PC-9 (cell line): ENCODE data around the gene TMEM134. TPM values are rescaled to one million over a fixed set of nuclear protein-coding genes. Genes with fewer than 3 reads are reported as not detected.

Experiments
- BruUV-seq: library from RNA; stranded (reverse); fragments of 400-500 nt; replicated peaks from 2 replicates; lab custom pipeline; 2021; lab: Mats Ljungman, UMichigan
- CTCF ChIA-PET: fragments of 300-600 bp; sonication (Branson Sonifier 250); formaldehyde crosslinking; loops from one replicate; lab custom pipeline; 2022; ENCODE audit warnings: antibody characterized with exemption; lab: Charles Lee
- POLR2A ChIA-PET: fragments of 300-600 bp; sonication (Branson Sonifier 250); formaldehyde crosslinking; loops from one replicate; lab custom pipeline; 2022; ENCODE audit warnings: antibody characterized with exemption; ENCODE audit not compliant: unreplicated experiment; lab: Charles Lee
- DNase-seq, 2 experiments: peaks; one replicate each; pipeline versions ENCODE4 v3.0.0 to v3.0.0-alpha.2; 2015 to 2022; ENCODE audit warnings: mixed read lengths in 1 of 2
- H2AFZ ChIP-seq: fragments of 200-600 bp; sonication (generic); 2 replicates; pipeline ENCODE4 v1.8.1; 2017; ENCODE audit warnings: antibody characterized with exemption
- H3F3A ChIP-seq: fragments of 200-600 bp; sonication (generic); 2 replicates; pipeline ENCODE4 v1.8.1; 2017; ENCODE audit warnings: antibody characterized with exemption, mild to moderate bottlenecking, low read depth; ENCODE audit not compliant: insufficient read depth
- H3K27ac ChIP-seq: fragments of 200-600 bp; sonication (generic); 2 replicates; pipeline ENCODE4 v1.6.1; 2016; ENCODE audit warnings: mixed run types
- H3K27me3 ChIP-seq: fragments of 200-600 bp; sonication (generic); 2 replicates; pipeline ENCODE4 v1.6.1; 2016; ENCODE audit warnings: low read depth, mixed run types; ENCODE audit not compliant: insufficient read depth
- H3K36me3 ChIP-seq: fragments of 200-600 bp; sonication (generic); 2 replicates; pipeline ENCODE4 v1.6.1; 2016; ENCODE audit warnings: low read depth, mixed run types
- H3K4me1 ChIP-seq: fragments of 200-600 bp; sonication (generic); replicated peaks from 2 replicates; pipeline ENCODE4 v1.6.1; 2016; ENCODE audit warnings: mixed run types; ENCODE audit not compliant: insufficient read depth
- H3K4me2 ChIP-seq: fragments of 200-600 bp; sonication (generic); 2 replicates; pipeline ENCODE4 v1.6.1; 2017; ENCODE audit warnings: mixed run types
- H3K4me3 ChIP-seq: fragments of 200-600 bp; sonication (generic); 2 replicates; pipeline ENCODE4 v1.6.1; 2016; ENCODE audit warnings: mixed run types
- H3K79me2 ChIP-seq: fragments of 200-600 bp; sonication (generic); 2 replicates; pipeline ENCODE4 v1.6.1; 2017; ENCODE audit warnings: low read depth, mixed run types
- H3K9me2 ChIP-seq: fragments of 200-600 bp; sonication (generic); 2 replicates; pipeline ENCODE4 v1.8.1; 2017; ENCODE audit warnings: mild to moderate bottlenecking; ENCODE audit not compliant: insufficient read depth
- H3K9me3 ChIP-seq: fragments of 200-600 bp; sonication (generic); 2 replicates; pipeline ENCODE4 v1.8.1; 2016; ENCODE audit warnings: low read depth; ENCODE audit not compliant: insufficient read depth
- H4K20me1 ChIP-seq: fragments of 200-600 bp; sonication (generic); 2 replicates; pipeline ENCODE4 v1.8.1; 2017; ENCODE audit not compliant: insufficient read depth
- EZH2 ChIP-seq: fragments of 200-600 bp; sonication (generic); IDR thresholded peaks from 2 replicates; pipeline ENCODE4 v1.8.0; 2017; ENCODE audit warnings: antibody characterized with exemption, low read depth
- intact Hi-C: fragments of 100-400 bp; cut with micrococcal nuclease; formaldehyde crosslinking; loops from one replicate; pipeline ENCODE4 v1.10.0; 2022; ENCODE audit not compliant: unreplicated experiment
- total RNA-seq: library from RNA; stranded (reverse); gene quantifications from 2 replicates; pipeline ENCODE4 v1.2.3, GENCODE V29; 2021
- TF ChIP-seq, protein P1 (sequence below): fragments of 200-600 bp; sonication (generic); conservative IDR thresholded peaks from 2 replicates; pipeline ENCODE4 v1.6.1; 2017; ENCODE audit warnings: mixed run types, antibody characterized with exemption, mild to moderate bottlenecking, moderate library complexity

Gene TMEM134
- total RNA-seq, 1 experiment from 2014 or later: 85.7 TPM

- Histone ChIP-seq H3K27me3 (no peaks in the 10 kb centered on the region), H3K4me1 (peaks cover 18% of the 10 kb centered on the region), H3K9me3 (no peaks in the 10 kb centered on the region), H3K79me2 (peaks cover 19% of the 10 kb centered on the region), H3F3A (peaks cover 29% of the 10 kb centered on the region), H4K20me1 (no peaks in the 10 kb centered on the region), H3K4me3 (no peak overlapping the region), H3K36me3 (peaks cover 7% of the 10 kb centered on the region; the same call in 1 of the 2 replicates), H2AFZ (no peak overlapping the region), H3K27ac (no peak overlapping the region), H3K4me2 (no peak overlapping the region), H3K9me2 (no peaks in the 10 kb centered on the region)
- CTCF ChIA-PET: interaction anchor here (0.5 kb wide), 1 partner anchor 238 kb away, joined by 9 read pairs; no protein-coding TSS in a partner anchor
- POLR2A ChIA-PET: no interaction called here
- intact Hi-C loops: no loop called here
- no TSS peak for BruUV-seq
- no peak for DNase-seq
- TF ChIP-seq, protein P1, sequence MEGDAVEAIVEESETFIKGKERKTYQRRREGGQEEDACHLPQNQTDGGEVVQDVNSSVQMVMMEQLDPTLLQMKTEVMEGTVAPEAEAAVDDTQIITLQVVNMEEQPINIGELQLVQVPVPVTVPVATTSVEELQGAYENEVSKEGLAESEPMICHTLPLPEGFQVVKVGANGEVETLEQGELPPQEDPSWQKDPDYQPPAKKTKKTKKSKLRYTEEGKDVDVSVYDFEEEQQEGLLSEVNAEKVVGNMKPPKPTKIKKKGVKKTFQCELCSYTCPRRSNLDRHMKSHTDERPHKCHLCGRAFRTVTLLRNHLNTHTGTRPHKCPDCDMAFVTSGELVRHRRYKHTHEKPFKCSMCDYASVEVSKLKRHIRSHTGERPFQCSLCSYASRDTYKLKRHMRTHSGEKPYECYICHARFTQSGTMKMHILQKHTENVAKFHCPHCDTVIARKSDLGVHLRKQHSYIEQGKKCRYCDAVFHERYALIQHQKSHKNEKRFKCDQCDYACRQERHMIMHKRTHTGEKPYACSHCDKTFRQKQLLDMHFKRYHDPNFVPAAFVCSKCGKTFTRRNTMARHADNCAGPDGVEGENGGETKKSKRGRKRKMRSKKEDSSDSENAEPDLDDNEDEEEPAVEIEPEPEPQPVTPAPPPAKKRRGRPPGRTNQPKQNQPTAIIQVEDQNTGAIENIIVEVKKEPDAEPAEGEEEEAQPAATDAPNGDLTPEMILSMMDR: no peak
- TF ChIP-seq EZH2: no peak
Observed at GRCh38 chr11:67500831-67501715, 32.0 kb upstream of the TMEM134 start.

GRCh38 chr11:67500484-67500821 lies 31.4 kb upstream of the TMEM134 start:
- ChIA-PET CTCF (no interaction called here), POLR2A (no interaction called here)
- DNase-seq: no peak
- H3K4me3 ChIP-seq: no peak overlapping the region
- no peaks in the 10 kb centered on the region for H3K9me3 ChIP-seq
- H4K20me1 ChIP-seq: no peaks in the 10 kb centered on the region
- peaks cover 24% of the 10 kb centered on the region for H3F3A ChIP-seq
- no peaks in the 10 kb centered on the region for H3K9me2 ChIP-seq
- no peak overlapping the region for H3K4me2 ChIP-seq
- H3K79me2 ChIP-seq: peaks cover 19% of the 10 kb centered on the region
- no TSS peak for BruUV-seq
- H3K36me3 ChIP-seq: peaks cover 7% of the 10 kb centered on the region; the same call in 1 of the 2 replicates
- no peaks in the 10 kb centered on the region for H3K27me3 ChIP-seq
- H2AFZ ChIP-seq: no peak overlapping the region
- H3K4me1 ChIP-seq: peaks cover 14% of the 10 kb centered on the region
- TF ChIP-seq EZH2: no peak
- TF ChIP-seq, protein P1: no peak
- intact Hi-C loops: no loop called here
- no peak overlapping the region for H3K27ac ChIP-seq

GRCh38 chr11:67499808-67500483 lies 30.9 kb upstream of the TMEM134 start:
- Histone ChIP-seq H3K27ac (no peak overlapping the region), H3K9me3 (no peaks in the 10 kb centered on the region), H3K27me3 (no peaks in the 10 kb centered on the region), H3K4me3 (no peak overlapping the region), H3K79me2 (peaks cover 19% of the 10 kb centered on the region), H3F3A (peaks cover 20% of the 10 kb centered on the region), H3K9me2 (no peaks in the 10 kb centered on the region), H2AFZ (no peak overlapping the region), H3K4me2 (no peak overlapping the region), H4K20me1 (no peaks in the 10 kb centered on the region), H3K4me1 (peaks cover 12% of the 10 kb centered on the region), H3K36me3 (peaks cover 7% of the 10 kb centered on the region; the same call in 1 of the 2 replicates)
- CTCF ChIA-PET: no interaction called here
- POLR2A ChIA-PET: no interaction called here
- TF ChIP-seq, protein P1: no peak
- TF ChIP-seq EZH2: no peak
- DNase-seq: no peak
- intact Hi-C loops: no loop called here
- BruUV-seq: no TSS peak
